ENCODE results near the gene TXNRD1. TPM values are rescaled to one million over a fixed set of nuclear protein-coding genes. Genes with fewer than 3 reads are reported as not detected.

Gene TXNRD1
- total RNA-seq, 1 donor from 2014 or later: 82.7 TPM

- H3K4me3 Mint-ChIP-seq (ENCODE audit: unreplicated experiment): no peak overlapping the region
- no peaks in the 10 kb centered on the region for H3K9me3 Mint-ChIP-seq (ENCODE audit: low read depth)
- no peak for TF ChIP-seq CTCF (IDR thresholded peaks at IDR 0.05)
- H3K36me3 Mint-ChIP-seq (ENCODE audit: low read depth): peaks cover 27% of the 10 kb centered on the region
- DNase-seq (ENCODE audit: low spot score): no peak
- no peaks in the 10 kb centered on the region for H3K4me1 Mint-ChIP-seq (ENCODE audit: low read depth)
- no peak overlapping the region for H3K27ac Mint-ChIP-seq (ENCODE audit: unreplicated experiment)
- no peaks in the 10 kb centered on the region for H3K27me3 Mint-ChIP-seq (ENCODE audit: low read depth)
Observed at GRCh38 chr12:104351057-104351983, 135.7 kb downstream of the TXNRD1 start.

- H3K27ac Mint-ChIP-seq (ENCODE audit: unreplicated experiment): no peak overlapping the region
- no peak overlapping the region for H3K4me3 Mint-ChIP-seq (ENCODE audit: unreplicated experiment)
- peaks cover 27% of the 10 kb centered on the region for H3K36me3 Mint-ChIP-seq (ENCODE audit: low read depth)
- TF ChIP-seq CTCF (IDR thresholded peaks at IDR 0.05): no peak
- no peaks in the 10 kb centered on the region for H3K27me3 Mint-ChIP-seq (ENCODE audit: low read depth)
- DNase-seq (ENCODE audit: low spot score): no peak
- no peaks in the 10 kb centered on the region for H3K4me1 Mint-ChIP-seq (ENCODE audit: low read depth)
- no peaks in the 10 kb centered on the region for H3K9me3 Mint-ChIP-seq (ENCODE audit: low read depth)
Observed at GRCh38 chr12:104352106-104352713, 136.6 kb downstream of the TXNRD1 start.

- TF ChIP-seq CTCF (IDR thresholded peaks at IDR 0.05): no peak
- Mint-ChIP-seq H3K36me3 (ENCODE audit: low read depth) (peaks cover 22% of the 10 kb centered on the region), H3K4me1 (ENCODE audit: low read depth) (no peaks in the 10 kb centered on the region), H3K4me3 (ENCODE audit: unreplicated experiment) (no peak overlapping the region), H3K27me3 (ENCODE audit: low read depth) (no peaks in the 10 kb centered on the region), H3K9me3 (ENCODE audit: low read depth) (no peaks in the 10 kb centered on the region), H3K27ac (ENCODE audit: unreplicated experiment) (no peak overlapping the region)
- no peak for DNase-seq (ENCODE audit: low spot score)
Observed at GRCh38 chr12:104353012-104353981, 137.7 kb downstream of the TXNRD1 start.

GRCh38 chr12:104354167-104354867 is 138.7 kb downstream of the TXNRD1 start:
- H3K36me3 Mint-ChIP-seq (ENCODE audit: low read depth): peaks cover 15% of the 10 kb centered on the region
- DNase-seq (ENCODE audit: low spot score): no peak
- H3K27ac Mint-ChIP-seq (ENCODE audit: unreplicated experiment): no peak overlapping the region
- no peak for TF ChIP-seq CTCF (IDR thresholded peaks at IDR 0.05)
- no peaks in the 10 kb centered on the region for H3K4me1 Mint-ChIP-seq (ENCODE audit: low read depth)
- H3K27me3 Mint-ChIP-seq (ENCODE audit: low read depth): no peaks in the 10 kb centered on the region
- no peak overlapping the region for H3K4me3 Mint-ChIP-seq (ENCODE audit: unreplicated experiment)
- H3K9me3 Mint-ChIP-seq (ENCODE audit: low read depth): peaks cover under 1% of the 10 kb centered on the region
